Measurements from ENCODE around the gene FCAMR. TPM values are rescaled to one million over a fixed set of nuclear protein-coding genes. Genes with fewer than 3 reads are reported as not detected.

The FCAMR gene
- total RNA-seq, 1 donor from 2014 or later, result not detected

GRCh38 chr1:206946261-206946660, 24.0 kb downstream of the FCAMR start, which contains the start of gene PIGR:
PIGR (minus strand) TSS chr1:206946466; CDS start chr1:206940531, 5,935 bp downstream.
- Mint-ChIP-seq H3K36me3 (ENCODE audit: low read depth, unreplicated experiment) (no peaks in the 10 kb centered on the region), H3K4me1 (ENCODE audit: unreplicated experiment) (peaks cover 4% of the 10 kb centered on the region), H3K9me3 (ENCODE audit: unreplicated experiment) (no peaks in the 10 kb centered on the region), H3K27ac (ENCODE audit: unreplicated experiment) (no peak within 1 kb of the TSS), H3K27me3 (ENCODE audit: unreplicated experiment) (peaks cover 7% of the 10 kb centered on the region), H3K4me3 (ENCODE audit: unreplicated experiment) (no peak within 1 kb of the TSS)
- TF ChIP-seq CTCF (IDR thresholded peaks at IDR 0.05; ENCODE audit: unreplicated experiment), result no peak
- DNase-seq (ENCODE audit: low spot score), result no peak

- Mint-ChIP-seq H3K9me3 (ENCODE audit: unreplicated experiment) (no peaks in the 10 kb centered on the region), H3K4me1 (ENCODE audit: unreplicated experiment) (peaks cover 4% of the 10 kb centered on the region), H3K27ac (ENCODE audit: unreplicated experiment) (no peak overlapping the region), H3K27me3 (ENCODE audit: unreplicated experiment) (peaks cover 7% of the 10 kb centered on the region), H3K4me3 (ENCODE audit: unreplicated experiment) (no peak overlapping the region), H3K36me3 (ENCODE audit: low read depth, unreplicated experiment) (no peaks in the 10 kb centered on the region)
- no peak for TF ChIP-seq CTCF (IDR thresholded peaks at IDR 0.05; ENCODE audit: unreplicated experiment)
- no peak for DNase-seq (ENCODE audit: low spot score)
Observed at GRCh38 chr1:206945779-206946178, 24.5 kb downstream of the FCAMR start.

- Mint-ChIP-seq H3K27ac (ENCODE audit: unreplicated experiment) (no peak overlapping the region), H3K9me3 (ENCODE audit: unreplicated experiment) (no peaks in the 10 kb centered on the region), H3K27me3 (ENCODE audit: unreplicated experiment) (peaks cover 7% of the 10 kb centered on the region), H3K4me3 (ENCODE audit: unreplicated experiment) (no peak overlapping the region), H3K36me3 (ENCODE audit: low read depth, unreplicated experiment) (no peaks in the 10 kb centered on the region), H3K4me1 (ENCODE audit: unreplicated experiment) (peaks cover 7% of the 10 kb centered on the region)
- no peak for DNase-seq (ENCODE audit: low spot score)
- TF ChIP-seq CTCF (IDR thresholded peaks at IDR 0.05; ENCODE audit: unreplicated experiment), result no peak
Observed at GRCh38 chr1:206944703-206945102, 25.6 kb downstream of the FCAMR start.

- H3K4me1 Mint-ChIP-seq (ENCODE audit: unreplicated experiment), result peaks cover 7% of the 10 kb centered on the region
- H3K27ac Mint-ChIP-seq (ENCODE audit: unreplicated experiment), result no peak overlapping the region
- TF ChIP-seq CTCF (IDR thresholded peaks at IDR 0.05; ENCODE audit: unreplicated experiment), result no peak
- H3K27me3 Mint-ChIP-seq (ENCODE audit: unreplicated experiment), result peaks cover 3% of the 10 kb centered on the region
- no peak overlapping the region for H3K4me3 Mint-ChIP-seq (ENCODE audit: unreplicated experiment)
- no peaks in the 10 kb centered on the region for H3K36me3 Mint-ChIP-seq (ENCODE audit: low read depth, unreplicated experiment)
- H3K9me3 Mint-ChIP-seq (ENCODE audit: unreplicated experiment), result no peaks in the 10 kb centered on the region
- no peak for DNase-seq (ENCODE audit: low spot score)
Observed at GRCh38 chr1:206941766-206942418, 28.4 kb downstream of the FCAMR start.

- peaks cover 3% of the 10 kb centered on the region for H3K27me3 Mint-ChIP-seq (ENCODE audit: unreplicated experiment)
- no peak overlapping the region for H3K4me3 Mint-ChIP-seq (ENCODE audit: unreplicated experiment)
- no peaks in the 10 kb centered on the region for H3K36me3 Mint-ChIP-seq (ENCODE audit: low read depth, unreplicated experiment)
- no peaks in the 10 kb centered on the region for H3K9me3 Mint-ChIP-seq (ENCODE audit: unreplicated experiment)
- DNase-seq (ENCODE audit: low spot score), result no peak
- H3K4me1 Mint-ChIP-seq (ENCODE audit: unreplicated experiment), result peaks cover 4% of the 10 kb centered on the region
- TF ChIP-seq CTCF (IDR thresholded peaks at IDR 0.05; ENCODE audit: unreplicated experiment), result no peak
- H3K27ac Mint-ChIP-seq (ENCODE audit: unreplicated experiment), result no peak overlapping the region
Observed at GRCh38 chr1:206940588-206940936, 29.7 kb downstream of the FCAMR start.
